ENCODE results near the gene AHCYL1.

The AHCYL1 gene

DNA sequence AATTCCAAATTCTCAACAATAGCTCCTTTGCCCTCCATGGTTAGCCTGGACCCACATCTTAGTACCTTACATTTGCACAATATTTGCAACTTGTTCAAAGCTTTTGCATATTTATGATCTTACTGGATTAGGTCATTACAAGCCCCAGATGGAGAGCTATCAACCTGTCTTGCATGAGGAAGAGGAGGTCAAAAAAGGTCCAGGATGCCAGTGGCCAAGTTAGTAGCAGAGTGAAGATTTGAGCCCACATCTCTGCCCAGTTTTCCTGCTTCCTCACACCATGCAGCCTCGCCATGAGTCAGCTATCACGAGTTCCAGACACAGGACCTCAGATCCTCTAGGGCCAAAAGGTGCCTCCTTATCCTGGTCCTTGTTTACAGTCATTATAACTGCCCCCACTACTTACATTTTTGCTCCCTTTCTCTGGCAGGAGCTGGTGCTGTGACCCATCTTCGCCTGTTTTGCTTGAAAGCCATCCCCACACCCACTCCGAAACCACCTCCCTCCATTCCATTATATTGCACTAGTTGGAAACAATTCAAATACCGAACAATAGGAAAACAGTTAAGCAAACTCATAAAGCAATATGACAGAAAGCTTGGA is 5.0 kb upstream of the AHCYL1 start:
- Histone ChIP-seq H3K4me3 (ENCODE audit: insufficient read depth, low read length, poor library complexity, severe bottlenecking) (no peak overlapping the region), H3K36me3 (ENCODE audit: low read length) (no peaks in the 10 kb centered on the region), H4K20me1 (ENCODE audit: low read depth, low read length) (no peaks in the 10 kb centered on the region), H3K79me2 (ENCODE audit: insufficient read depth, low read length) (no peaks in the 10 kb centered on the region), H3K27me3 (ENCODE audit: low read length) (no peaks in the 10 kb centered on the region), H2AFZ (ENCODE audit: low read depth, low read length, severe bottlenecking) (no peak overlapping the region), H3K9me3 (ENCODE audit: insufficient read depth, low read length) (no peaks in the 10 kb centered on the region), H3K4me2 (ENCODE audit: low read depth, low read length, poor library complexity, severe bottlenecking) (no peak overlapping the region), H3K9ac (ENCODE audit: low read length) (no peak overlapping the region), H3F3A (ENCODE audit: insufficient read depth) (no peaks in the 10 kb centered on the region), H3K9me2 (replicated peaks; ENCODE audit: insufficient read depth, low read length) (no peaks in the 10 kb centered on the region), H3K27ac (ENCODE audit: low read depth, low read length) (no peak overlapping the region)
- TF ChIP-seq, protein P1, sequence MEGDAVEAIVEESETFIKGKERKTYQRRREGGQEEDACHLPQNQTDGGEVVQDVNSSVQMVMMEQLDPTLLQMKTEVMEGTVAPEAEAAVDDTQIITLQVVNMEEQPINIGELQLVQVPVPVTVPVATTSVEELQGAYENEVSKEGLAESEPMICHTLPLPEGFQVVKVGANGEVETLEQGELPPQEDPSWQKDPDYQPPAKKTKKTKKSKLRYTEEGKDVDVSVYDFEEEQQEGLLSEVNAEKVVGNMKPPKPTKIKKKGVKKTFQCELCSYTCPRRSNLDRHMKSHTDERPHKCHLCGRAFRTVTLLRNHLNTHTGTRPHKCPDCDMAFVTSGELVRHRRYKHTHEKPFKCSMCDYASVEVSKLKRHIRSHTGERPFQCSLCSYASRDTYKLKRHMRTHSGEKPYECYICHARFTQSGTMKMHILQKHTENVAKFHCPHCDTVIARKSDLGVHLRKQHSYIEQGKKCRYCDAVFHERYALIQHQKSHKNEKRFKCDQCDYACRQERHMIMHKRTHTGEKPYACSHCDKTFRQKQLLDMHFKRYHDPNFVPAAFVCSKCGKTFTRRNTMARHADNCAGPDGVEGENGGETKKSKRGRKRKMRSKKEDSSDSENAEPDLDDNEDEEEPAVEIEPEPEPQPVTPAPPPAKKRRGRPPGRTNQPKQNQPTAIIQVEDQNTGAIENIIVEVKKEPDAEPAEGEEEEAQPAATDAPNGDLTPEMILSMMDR (IDR thresholded peaks at IDR 0.05; ENCODE audit: insufficient read depth, low read length, poor library complexity, severe bottlenecking) = no peak
- no peak for TF ChIP-seq EZH2phosphoT487 (conservative IDR thresholded peaks at IDR 0.05; ENCODE audit: low read length)

DNA sequence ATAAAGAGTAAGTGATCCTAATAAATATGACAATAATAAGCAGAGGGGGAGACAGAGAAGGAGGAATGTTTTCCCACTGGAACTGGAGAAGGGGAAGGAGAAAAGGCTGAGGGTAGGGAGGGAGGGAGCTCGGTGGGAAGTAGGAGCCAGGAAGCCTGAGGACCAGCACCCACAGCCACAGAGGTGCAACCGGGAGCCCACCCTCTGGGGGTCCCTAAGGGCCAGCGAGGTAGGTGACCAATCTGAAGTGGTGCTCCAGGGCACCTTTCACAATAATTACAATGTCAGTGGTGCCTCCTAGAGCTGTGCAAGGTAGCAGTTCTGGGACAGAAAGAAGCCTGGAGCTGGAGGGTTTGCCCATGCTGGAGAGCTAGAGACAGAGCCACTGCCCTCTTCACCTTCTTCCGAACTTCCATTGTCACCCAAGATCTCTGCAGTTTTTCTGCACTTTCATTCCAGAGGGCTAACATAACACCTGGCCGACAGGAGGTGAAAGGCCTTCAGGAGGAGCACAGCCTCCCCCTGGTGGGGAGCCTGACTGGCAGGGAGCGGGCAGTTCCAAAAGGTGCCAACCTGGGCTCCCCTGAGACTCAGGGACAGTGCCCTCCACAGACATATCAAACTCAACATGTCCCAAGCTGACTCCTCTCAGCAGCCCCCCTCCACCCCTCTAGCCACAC is 4.1 kb upstream of the AHCYL1 start:
- no peaks in the 10 kb centered on the region for H3K9me3 ChIP-seq (ENCODE audit: insufficient read depth, low read length)
- H4K20me1 ChIP-seq (ENCODE audit: low read depth, low read length) = no peaks in the 10 kb centered on the region
- H3K27me3 ChIP-seq (ENCODE audit: low read length) = no peaks in the 10 kb centered on the region
- H2AFZ ChIP-seq (ENCODE audit: low read depth, low read length, severe bottlenecking) = no peak overlapping the region
- no peaks in the 10 kb centered on the region for H3K9me2 ChIP-seq (replicated peaks; ENCODE audit: insufficient read depth, low read length)
- H3K36me3 ChIP-seq (ENCODE audit: low read length) = no peaks in the 10 kb centered on the region
- H3K9ac ChIP-seq (ENCODE audit: low read length) = no peak overlapping the region
- H3K4me2 ChIP-seq (ENCODE audit: low read depth, low read length, poor library complexity, severe bottlenecking) = no peak overlapping the region
- no peak for TF ChIP-seq EZH2phosphoT487 (conservative IDR thresholded peaks at IDR 0.05; ENCODE audit: low read length)
- TF ChIP-seq, protein P1 (IDR thresholded peaks at IDR 0.05; ENCODE audit: insufficient read depth, low read length, poor library complexity, severe bottlenecking) = peak; percentile 16
- no peak overlapping the region for H3K27ac ChIP-seq (ENCODE audit: low read depth, low read length)
- H3K4me3 ChIP-seq (ENCODE audit: insufficient read depth, low read length, poor library complexity, severe bottlenecking) = no peak overlapping the region
- peaks cover 8% of the 10 kb centered on the region for H3K79me2 ChIP-seq (ENCODE audit: insufficient read depth, low read length)
- H3F3A ChIP-seq (ENCODE audit: insufficient read depth) = no peaks in the 10 kb centered on the region

DNA sequence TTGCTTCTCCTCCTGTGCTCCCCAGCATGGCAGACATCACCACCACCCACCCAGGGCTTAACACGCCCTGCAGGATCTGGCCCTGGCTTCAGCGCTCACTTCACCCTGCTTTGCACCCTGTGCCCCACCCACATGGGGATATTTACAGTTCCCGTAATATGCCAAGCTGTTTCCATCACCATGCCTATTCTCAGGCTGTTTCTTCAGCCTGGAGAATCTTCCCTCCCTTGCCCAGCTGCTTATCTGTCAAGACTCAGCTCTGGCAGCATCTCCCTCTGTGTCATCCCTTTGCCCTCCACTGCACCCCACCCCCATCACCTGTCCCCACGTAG is 3.6 kb upstream of the AHCYL1 start:
- no peaks in the 10 kb centered on the region for H3K9me3 ChIP-seq (ENCODE audit: insufficient read depth, low read length)
- no peak overlapping the region for H2AFZ ChIP-seq (ENCODE audit: low read depth, low read length, severe bottlenecking)
- H3K9me2 ChIP-seq (replicated peaks; ENCODE audit: insufficient read depth, low read length) = no peaks in the 10 kb centered on the region
- no peaks in the 10 kb centered on the region for H3F3A ChIP-seq (ENCODE audit: insufficient read depth)
- H3K27ac ChIP-seq (ENCODE audit: low read depth, low read length) = no peak overlapping the region
- no peak overlapping the region for H3K9ac ChIP-seq (ENCODE audit: low read length)
- no peak overlapping the region for H3K4me3 ChIP-seq (ENCODE audit: insufficient read depth, low read length, poor library complexity, severe bottlenecking)
- H3K27me3 ChIP-seq (ENCODE audit: low read length) = no peaks in the 10 kb centered on the region
- H3K4me2 ChIP-seq (ENCODE audit: low read depth, low read length, poor library complexity, severe bottlenecking) = no peak overlapping the region
- H4K20me1 ChIP-seq (ENCODE audit: low read depth, low read length) = no peaks in the 10 kb centered on the region
- no peak for TF ChIP-seq EZH2phosphoT487 (conservative IDR thresholded peaks at IDR 0.05; ENCODE audit: low read length)
- TF ChIP-seq, protein P1 (IDR thresholded peaks at IDR 0.05; ENCODE audit: insufficient read depth, low read length, poor library complexity, severe bottlenecking) = peak; percentile 4
- H3K79me2 ChIP-seq (ENCODE audit: insufficient read depth, low read length) = peaks cover 13% of the 10 kb centered on the region
- no peaks in the 10 kb centered on the region for H3K36me3 ChIP-seq (ENCODE audit: low read length)
